CD14-positive monocyte (primary cell): ENCODE data around the gene MIPEP. TPM values are rescaled to one million over a fixed set of nuclear protein-coding genes. Genes with fewer than 3 reads are reported as not detected.

Source experiments
- DNase-seq, 3 donors: peaks; one replicate each; pipeline ENCODE4 v3.0.0-alpha.2; 2011 to 2022
- H2AFZ ChIP-seq: 2 replicates; pipeline ENCODE4 v1.6.0; 2012; ENCODE audit warnings: mild to moderate bottlenecking, low read depth, low read length, inconsistent platforms; ENCODE audit not compliant: insufficient read depth, poor library complexity, severe bottlenecking
- H3K27ac ChIP-seq, 2 donors: 1 replicate in 1 of 2; 2 replicates in 1 of 2; pipeline ENCODE4 v1.5.1; 2012 to 2013; ENCODE audit warnings: low read length in 2 of 2, control low read depth in 1 of 2, inconsistent platforms in 1 of 2, low read depth in 1 of 2, mild to moderate bottlenecking in 1 of 2
- H3K27me3 ChIP-seq, 2 donors: one replicate each; pipeline versions ENCODE4 v1.6.0 to v1.6.1; 2011 to 2013; ENCODE audit warnings: low read length in 2 of 2; ENCODE audit not compliant: control insufficient read depth in 2 of 2, insufficient read depth in 2 of 2
- H3K36me3 ChIP-seq, 2 donors: replicated peaks in 1 of 2; 1 replicate in 1 of 2; 2 replicates in 1 of 2; pipeline versions ENCODE4 v1.5.1 to v1.6.1; 2012 to 2013; ENCODE audit warnings: low read length in 2 of 2, control low read depth in 1 of 2, inconsistent platforms in 1 of 2, mild to moderate bottlenecking in 1 of 2; ENCODE audit not compliant: insufficient read depth in 2 of 2, control insufficient read depth in 1 of 2
- H3K4me1 ChIP-seq, 2 donors: 1 replicate in 1 of 2; 2 replicates in 1 of 2; pipeline versions ENCODE4 v1.5.1 to v1.6.1; 2012 to 2013; ENCODE audit warnings: low read length in 2 of 2, control low read depth in 1 of 2, inconsistent platforms in 1 of 2, mild to moderate bottlenecking in 1 of 2, moderate library complexity in 1 of 2; ENCODE audit not compliant: insufficient read depth in 2 of 2, control insufficient read depth in 1 of 2
- H3K4me2 ChIP-seq: replicated peaks from 2 replicates; pipeline ENCODE3; 2012; ENCODE audit warnings: low read length, moderate library complexity, mild to moderate bottlenecking; ENCODE audit not compliant: poor library complexity, severe bottlenecking; ENCODE audit errors: extremely low read depth
- H3K4me3 ChIP-seq, 3 experiments: fragments of 200-600 bp in 1 of 3; sonication (generic) in 1 of 3; replicated peaks in 1 of 3; 1 replicate in 2 of 3; 2 replicates in 1 of 3; pipeline ENCODE4 v1.5.1; 2011 to 2013; ENCODE audit warnings: low read length in 3 of 3, mild to moderate bottlenecking in 3 of 3, control low read depth in 2 of 3, low read depth in 2 of 3, inconsistent platforms in 1 of 3, moderate library complexity in 1 of 3
- H3K79me2 ChIP-seq: 2 replicates; pipeline ENCODE4 v1.6.0; 2012; ENCODE audit warnings: mild to moderate bottlenecking, control low read depth, inconsistent platforms, low read length, moderate library complexity; ENCODE audit not compliant: insufficient read depth
- H3K9ac ChIP-seq: 2 replicates; pipeline ENCODE4 v1.6.0; 2017; ENCODE audit warnings: low read length, mild to moderate bottlenecking; ENCODE audit not compliant: insufficient read depth, poor library complexity, severe bottlenecking
- H3K9me3 ChIP-seq, 2 donors: replicated peaks in 1 of 2; 1 replicate in 1 of 2; 2 replicates in 1 of 2; pipeline versions ENCODE4 v1.5.1 to v1.6.1; 2012 to 2013; ENCODE audit warnings: low read length in 2 of 2, control low read depth in 1 of 2; ENCODE audit not compliant: control insufficient read depth in 1 of 2, insufficient read depth in 1 of 2
- H4K20me1 ChIP-seq: 2 replicates; pipeline ENCODE4 v1.6.0; 2012; ENCODE audit warnings: mild to moderate bottlenecking, low read length, control low read depth, moderate library complexity; ENCODE audit not compliant: insufficient read depth
- H3K27ac Mint-ChIP-seq, 7 donors: one replicate each; pipeline ENCODE4 v1.8.0; 2020; ENCODE audit warnings: mild to moderate bottlenecking in 7 of 7, mixed read lengths in 7 of 7, moderate library complexity in 6 of 7, inconsistent platforms in 2 of 7
- H3K27me3 Mint-ChIP-seq, 3 donors: one replicate each; pipeline ENCODE4 v1.8.0; 2021 to 2022; ENCODE audit warnings: low read depth in 3 of 3, mild to moderate bottlenecking in 3 of 3, mixed read lengths in 3 of 3, moderate library complexity in 3 of 3, inconsistent platforms in 1 of 3
- H3K36me3 Mint-ChIP-seq, 2 donors: one replicate each; pipeline ENCODE4 v1.8.0; 2020; ENCODE audit warnings: mixed read lengths in 2 of 2, inconsistent platforms in 1 of 2, mild to moderate bottlenecking in 1 of 2
- H3K4me1 Mint-ChIP-seq: one replicate; pipeline ENCODE4 v1.8.0; 2020; ENCODE audit warnings: mild to moderate bottlenecking, mixed read lengths
- H3K4me3 Mint-ChIP-seq, 2 donors: one replicate each; pipeline ENCODE4 v1.8.0; 2020; ENCODE audit warnings: mild to moderate bottlenecking in 2 of 2, mixed read lengths in 2 of 2, moderate library complexity in 1 of 2
- H3K9me3 Mint-ChIP-seq, 7 donors: one replicate each; pipeline ENCODE4 v1.8.0; 2020 to 2022; ENCODE audit warnings: mixed read lengths in 7 of 7, mild to moderate bottlenecking in 6 of 7, moderate library complexity in 6 of 7, inconsistent platforms in 2 of 7
- WGBS: methylation state at CpG from one replicate; pipeline ENCODE4 v1.1.5; 2013; ENCODE audit warnings: missing lambda C conversion rate; ENCODE audit not compliant: insufficient coverage; 5-methylcytosine and 5-hydroxymethylcytosine counted together
- intact Hi-C, 2 donors: fragments of 100-400 bp; cut with micrococcal nuclease; formaldehyde crosslinking; loops; one replicate each; pipeline versions ENCODE4 v1.15.0 to v1.15.1; 2023
- polyA plus RNA-seq, 3 donors: library from polyadenylated mRNA; depleted of rRNA in 1 of 3; unstranded in 2 of 3; stranded (reverse) in 1 of 3; fragments of 300-500 nt in 2 of 3; fragments of >200 nt in 1 of 3; fragmentation: Illumina TruSeq in 2 of 3; gene quantifications; 1 replicate in 2 of 3; 2 replicates in 1 of 3; pipeline ENCODE4 v1.2.3, GENCODE V29; 2012 to 2021
- TF ChIP-seq, protein P1 (sequence below): fragments of 200-600 bp; IDR thresholded peaks from one replicate; pipeline ENCODE4 v1.8.0; 2022; ENCODE audit warnings: antibody characterized with exemption, mild to moderate bottlenecking

Gene MIPEP
- polyA plus RNA-seq, 3 donors = 1.2 to 9.9 (median 7.7) TPM

- H3K27me3 ChIP-seq = no peaks in the 10 kb centered on the region
- H3K27me3 Mint-ChIP-seq = peaks cover 0 to 3% (median 2%) of the 10 kb centered on the region in 3 donors
- DNase-seq = no peak
- H3K27ac Mint-ChIP-seq = no peak overlapping the region
- no peak overlapping the region for H3K4me2 ChIP-seq
- peaks cover 10 to 11% of the 10 kb centered on the region in 2 donors for H3K4me1 ChIP-seq
- H3K9me3 ChIP-seq = no peaks in the 10 kb centered on the region
- no peak overlapping the region for H3K4me3 ChIP-seq
- TF ChIP-seq, protein P1, sequence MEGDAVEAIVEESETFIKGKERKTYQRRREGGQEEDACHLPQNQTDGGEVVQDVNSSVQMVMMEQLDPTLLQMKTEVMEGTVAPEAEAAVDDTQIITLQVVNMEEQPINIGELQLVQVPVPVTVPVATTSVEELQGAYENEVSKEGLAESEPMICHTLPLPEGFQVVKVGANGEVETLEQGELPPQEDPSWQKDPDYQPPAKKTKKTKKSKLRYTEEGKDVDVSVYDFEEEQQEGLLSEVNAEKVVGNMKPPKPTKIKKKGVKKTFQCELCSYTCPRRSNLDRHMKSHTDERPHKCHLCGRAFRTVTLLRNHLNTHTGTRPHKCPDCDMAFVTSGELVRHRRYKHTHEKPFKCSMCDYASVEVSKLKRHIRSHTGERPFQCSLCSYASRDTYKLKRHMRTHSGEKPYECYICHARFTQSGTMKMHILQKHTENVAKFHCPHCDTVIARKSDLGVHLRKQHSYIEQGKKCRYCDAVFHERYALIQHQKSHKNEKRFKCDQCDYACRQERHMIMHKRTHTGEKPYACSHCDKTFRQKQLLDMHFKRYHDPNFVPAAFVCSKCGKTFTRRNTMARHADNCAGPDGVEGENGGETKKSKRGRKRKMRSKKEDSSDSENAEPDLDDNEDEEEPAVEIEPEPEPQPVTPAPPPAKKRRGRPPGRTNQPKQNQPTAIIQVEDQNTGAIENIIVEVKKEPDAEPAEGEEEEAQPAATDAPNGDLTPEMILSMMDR = no peak
- H3K36me3 ChIP-seq = no peaks in the 10 kb centered on the region
- H2AFZ ChIP-seq = no peak overlapping the region
- no peak overlapping the region for H3K27ac ChIP-seq
- WGBS = no CpG with 5 or more reads among the region's 1 CpG
- H3K36me3 Mint-ChIP-seq = no peaks in the 10 kb centered on the region
- H3K4me3 Mint-ChIP-seq = no peak overlapping the region
- H4K20me1 ChIP-seq = no peaks in the 10 kb centered on the region
- peaks cover 0 to 3% (median 0%) of the 10 kb centered on the region in 7 donors for H3K9me3 Mint-ChIP-seq
- H3K9ac ChIP-seq = no peak overlapping the region
- peaks cover 14% of the 10 kb centered on the region for H3K4me1 Mint-ChIP-seq
- H3K79me2 ChIP-seq = no peaks in the 10 kb centered on the region
- intact Hi-C loops = loop anchor here in 1 of 2 donors (10.0 kb wide), 1 partner anchor 306 kb away; no protein-coding TSS in a partner anchor
These were observed 29.8 kb upstream of the MIPEP start for GRCh38 chr13:23919006-23919405.

- Histone ChIP-seq H3K36me3 (no peaks in the 10 kb centered on the region), H3K27me3 (no peaks in the 10 kb centered on the region), H3K9me3 (no peaks in the 10 kb centered on the region), H3K27ac (no peak overlapping the region), H3K4me2 (no peak overlapping the region), H3K4me3 (no peak overlapping the region), H2AFZ (no peak overlapping the region), H3K79me2 (no peaks in the 10 kb centered on the region), H3K4me1 (peaks cover 10 to 11% of the 10 kb centered on the region in 2 donors), H3K9ac (no peak overlapping the region), H4K20me1 (no peaks in the 10 kb centered on the region)
- Mint-ChIP-seq H3K4me3 (no peak overlapping the region), H3K27ac (no peak overlapping the region), H3K4me1 (peaks cover 14% of the 10 kb centered on the region), H3K27me3 (peaks cover 0 to 3% (median 2%) of the 10 kb centered on the region in 3 donors), H3K9me3 (peaks cover 0 to 3% (median 0%) of the 10 kb centered on the region in 7 donors), H3K36me3 (no peaks in the 10 kb centered on the region)
- WGBS = 93% methylated on average over 2 of the region's 2 CpGs
- intact Hi-C loops = loop anchor here in 1 of 2 donors (10.0 kb wide), 1 partner anchor 307 kb away; no protein-coding TSS in a partner anchor
- DNase-seq = no peak
- TF ChIP-seq, protein P1 = no peak
These were observed 29.0 kb upstream of the MIPEP start for GRCh38 chr13:23918208-23918607.
